ENCODE results near the gene PLSCR3.

The PLSCR3 gene

GRCh38 chr17:7357381-7357780 lies 36.9 kb downstream of the PLSCR3 start:
- no peak for ATAC-seq
- no peak for TF ChIP-seq TCF4 (CRISPR knock-in tag; IDR thresholded peaks at IDR 0.05; ENCODE audit: borderline replicate concordance)
- no peak for TF ChIP-seq ZFP30 (CRISPR knock-in tag; IDR thresholded peaks at IDR 0.05)
- TF ChIP-seq, protein P1, sequence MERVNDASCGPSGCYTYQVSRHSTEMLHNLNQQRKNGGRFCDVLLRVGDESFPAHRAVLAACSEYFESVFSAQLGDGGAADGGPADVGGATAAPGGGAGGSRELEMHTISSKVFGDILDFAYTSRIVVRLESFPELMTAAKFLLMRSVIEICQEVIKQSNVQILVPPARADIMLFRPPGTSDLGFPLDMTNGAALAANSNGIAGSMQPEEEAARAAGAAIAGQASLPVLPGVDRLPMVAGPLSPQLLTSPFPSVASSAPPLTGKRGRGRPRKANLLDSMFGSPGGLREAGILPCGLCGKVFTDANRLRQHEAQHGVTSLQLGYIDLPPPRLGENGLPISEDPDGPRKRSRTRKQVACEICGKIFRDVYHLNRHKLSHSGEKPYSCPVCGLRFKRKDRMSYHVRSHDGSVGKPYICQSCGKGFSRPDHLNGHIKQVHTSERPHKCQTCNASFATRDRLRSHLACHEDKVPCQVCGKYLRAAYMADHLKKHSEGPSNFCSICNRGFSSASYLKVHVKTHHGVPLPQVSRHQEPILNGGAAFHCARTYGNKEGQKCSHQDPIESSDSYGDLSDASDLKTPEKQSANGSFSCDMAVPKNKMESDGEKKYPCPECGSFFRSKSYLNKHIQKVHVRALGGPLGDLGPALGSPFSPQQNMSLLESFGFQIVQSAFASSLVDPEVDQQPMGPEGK (CRISPR knock-in tag; IDR thresholded peaks at IDR 0.05; ENCODE audit: borderline replicate concordance): no peak
- TF ChIP-seq ZC3H10 (CRISPR knock-in tag; IDR thresholded peaks at IDR 0.05): no peak
- no peak for TF ChIP-seq PPARA (CRISPR knock-in tag; IDR thresholded peaks at IDR 0.05; ENCODE audit: borderline replicate concordance)
- TF ChIP-seq TSHZ2 (CRISPR knock-in tag; IDR thresholded peaks at IDR 0.05): no peak
- no peak for TF ChIP-seq ZNF565 (CRISPR knock-in tag; conservative IDR thresholded peaks at IDR 0.05; ENCODE audit: low read depth)
- TF ChIP-seq RARB (CRISPR knock-in tag; IDR thresholded peaks at IDR 0.05): no peak
- TF ChIP-seq ZNF70 (CRISPR knock-in tag; IDR thresholded peaks at IDR 0.05): no peak
- TF ChIP-seq GLIS3 (CRISPR knock-in tag; IDR thresholded peaks at IDR 0.05): no peak
- TF ChIP-seq ARNTL (CRISPR knock-in tag; IDR thresholded peaks at IDR 0.05; ENCODE audit: borderline replicate concordance, low read depth): no peak
- TF ChIP-seq ZFP3 (CRISPR knock-in tag; IDR thresholded peaks at IDR 0.05): no peak
- TF ChIP-seq CSRNP3 (CRISPR knock-in tag; IDR thresholded peaks at IDR 0.05): no peak
- TF ChIP-seq ESRRG (CRISPR knock-in tag; IDR thresholded peaks at IDR 0.05): no peak

DNA sequence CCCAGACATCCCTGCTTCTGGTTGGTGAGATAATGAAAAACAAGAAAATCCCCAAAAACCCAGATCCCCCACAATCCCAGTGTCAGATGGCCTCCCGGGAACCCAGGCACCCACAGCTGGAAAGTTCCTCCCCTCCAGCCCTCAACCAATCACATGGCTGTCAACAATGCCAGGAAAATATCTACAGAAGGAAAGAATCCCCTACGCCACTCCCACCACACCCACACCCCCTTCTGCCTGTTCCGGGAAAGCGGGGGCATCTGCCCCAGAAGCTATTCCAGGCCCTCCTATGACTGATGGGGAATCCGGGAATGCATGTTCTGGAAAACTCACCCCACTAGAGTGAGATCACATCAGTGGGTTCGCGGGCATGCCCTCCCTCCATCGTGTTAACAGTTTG lies 37.6 kb downstream of the PLSCR3 start:
- ATAC-seq: no peak
- TF ChIP-seq ZNF70 (CRISPR knock-in tag; IDR thresholded peaks at IDR 0.05) (no peak), SNAI2 (CRISPR knock-in tag; IDR thresholded peaks at IDR 0.05) (no peak), PPARA (CRISPR knock-in tag; IDR thresholded peaks at IDR 0.05; ENCODE audit: borderline replicate concordance) (no peak), ZFP30 (CRISPR knock-in tag; IDR thresholded peaks at IDR 0.05) (no peak), ZNF8 (CRISPR knock-in tag; IDR thresholded peaks at IDR 0.05) (no peak), ISL1 (CRISPR knock-in tag; IDR thresholded peaks at IDR 0.05) (no peak), ZFP3 (CRISPR knock-in tag; IDR thresholded peaks at IDR 0.05) (no peak), ESRRG (CRISPR knock-in tag; IDR thresholded peaks at IDR 0.05) (no peak), ZNF565 (CRISPR knock-in tag; conservative IDR thresholded peaks at IDR 0.05; ENCODE audit: low read depth) (no peak), ARNTL (CRISPR knock-in tag; IDR thresholded peaks at IDR 0.05; ENCODE audit: borderline replicate concordance, low read depth) (no peak), RARB (CRISPR knock-in tag; IDR thresholded peaks at IDR 0.05) (no peak), GLIS3 (CRISPR knock-in tag; IDR thresholded peaks at IDR 0.05) (no peak), BACH2 (CRISPR knock-in tag; IDR thresholded peaks at IDR 0.05; ENCODE audit: borderline replicate concordance) (no peak), ZC3H10 (CRISPR knock-in tag; IDR thresholded peaks at IDR 0.05) (no peak)
- TF ChIP-seq, protein P1 (CRISPR knock-in tag; IDR thresholded peaks at IDR 0.05; ENCODE audit: borderline replicate concordance): no peak
- TF ChIP-seq, protein P2, sequence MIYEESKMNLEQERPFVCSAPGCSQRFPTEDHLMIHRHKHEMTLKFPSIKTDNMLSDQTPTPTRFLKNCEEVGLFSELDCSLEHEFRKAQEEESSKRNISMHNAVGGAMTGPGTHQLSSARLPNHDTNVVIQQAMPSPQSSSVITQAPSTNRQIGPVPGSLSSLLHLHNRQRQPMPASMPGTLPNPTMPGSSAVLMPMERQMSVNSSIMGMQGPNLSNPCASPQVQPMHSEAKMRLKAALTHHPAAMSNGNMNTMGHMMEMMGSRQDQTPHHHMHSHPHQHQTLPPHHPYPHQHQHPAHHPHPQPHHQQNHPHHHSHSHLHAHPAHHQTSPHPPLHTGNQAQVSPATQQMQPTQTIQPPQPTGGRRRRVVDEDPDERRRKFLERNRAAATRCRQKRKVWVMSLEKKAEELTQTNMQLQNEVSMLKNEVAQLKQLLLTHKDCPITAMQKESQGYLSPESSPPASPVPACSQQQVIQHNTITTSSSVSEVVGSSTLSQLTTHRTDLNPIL (CRISPR knock-in tag; IDR thresholded peaks at IDR 0.05; ENCODE audit: low read depth): no peak
- TF ChIP-seq, protein P3, sequence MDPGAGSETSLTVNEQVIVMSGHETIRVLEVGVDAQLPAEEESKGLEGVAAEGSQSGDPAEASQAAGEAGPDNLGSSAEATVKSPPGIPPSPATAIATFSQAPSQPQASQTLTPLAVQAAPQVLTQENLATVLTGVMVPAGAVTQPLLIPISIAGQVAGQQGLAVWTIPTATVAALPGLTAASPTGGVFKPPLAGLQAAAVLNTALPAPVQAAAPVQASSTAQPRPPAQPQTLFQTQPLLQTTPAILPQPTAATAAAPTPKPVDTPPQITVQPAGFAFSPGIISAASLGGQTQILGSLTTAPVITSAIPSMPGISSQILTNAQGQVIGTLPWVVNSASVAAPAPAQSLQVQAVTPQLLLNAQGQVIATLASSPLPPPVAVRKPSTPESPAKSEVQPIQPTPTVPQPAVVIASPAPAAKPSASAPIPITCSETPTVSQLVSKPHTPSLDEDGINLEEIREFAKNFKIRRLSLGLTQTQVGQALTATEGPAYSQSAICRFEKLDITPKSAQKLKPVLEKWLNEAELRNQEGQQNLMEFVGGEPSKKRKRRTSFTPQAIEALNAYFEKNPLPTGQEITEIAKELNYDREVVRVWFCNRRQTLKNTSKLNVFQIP (CRISPR knock-in tag; IDR thresholded peaks at IDR 0.05; ENCODE audit: borderline replicate concordance, low read depth): no peak
